Measurements from ENCODE around the gene FAAP20. TPM values are rescaled to one million over a fixed set of nuclear protein-coding genes. Genes with fewer than 3 reads are reported as not detected.

Gene FAAP20
- total RNA-seq, 1 donor from 2014 or later, result 50.6 TPM

- Histone ChIP-seq H3K27me3 (ENCODE audit: control insufficient read depth, insufficient read depth, low read length) (no peaks in the 10 kb centered on the region), H3K36me3 (ENCODE audit: control insufficient read depth, insufficient read depth, low read length) (no peaks in the 10 kb centered on the region), H3K4me3 (ENCODE audit: low read depth, low read length) (no peak overlapping the region)
- DNase-seq (ENCODE audit: low read depth), result no peak
- TF ChIP-seq, protein P1, sequence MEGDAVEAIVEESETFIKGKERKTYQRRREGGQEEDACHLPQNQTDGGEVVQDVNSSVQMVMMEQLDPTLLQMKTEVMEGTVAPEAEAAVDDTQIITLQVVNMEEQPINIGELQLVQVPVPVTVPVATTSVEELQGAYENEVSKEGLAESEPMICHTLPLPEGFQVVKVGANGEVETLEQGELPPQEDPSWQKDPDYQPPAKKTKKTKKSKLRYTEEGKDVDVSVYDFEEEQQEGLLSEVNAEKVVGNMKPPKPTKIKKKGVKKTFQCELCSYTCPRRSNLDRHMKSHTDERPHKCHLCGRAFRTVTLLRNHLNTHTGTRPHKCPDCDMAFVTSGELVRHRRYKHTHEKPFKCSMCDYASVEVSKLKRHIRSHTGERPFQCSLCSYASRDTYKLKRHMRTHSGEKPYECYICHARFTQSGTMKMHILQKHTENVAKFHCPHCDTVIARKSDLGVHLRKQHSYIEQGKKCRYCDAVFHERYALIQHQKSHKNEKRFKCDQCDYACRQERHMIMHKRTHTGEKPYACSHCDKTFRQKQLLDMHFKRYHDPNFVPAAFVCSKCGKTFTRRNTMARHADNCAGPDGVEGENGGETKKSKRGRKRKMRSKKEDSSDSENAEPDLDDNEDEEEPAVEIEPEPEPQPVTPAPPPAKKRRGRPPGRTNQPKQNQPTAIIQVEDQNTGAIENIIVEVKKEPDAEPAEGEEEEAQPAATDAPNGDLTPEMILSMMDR (IDR thresholded peaks at IDR 0.05; ENCODE audit: insufficient read depth, low read length, poor library complexity, severe bottlenecking), result no peak
Observed at GRCh38 chr1:2213576-2214505, 19.3 kb upstream of the FAAP20 start.

DNA sequence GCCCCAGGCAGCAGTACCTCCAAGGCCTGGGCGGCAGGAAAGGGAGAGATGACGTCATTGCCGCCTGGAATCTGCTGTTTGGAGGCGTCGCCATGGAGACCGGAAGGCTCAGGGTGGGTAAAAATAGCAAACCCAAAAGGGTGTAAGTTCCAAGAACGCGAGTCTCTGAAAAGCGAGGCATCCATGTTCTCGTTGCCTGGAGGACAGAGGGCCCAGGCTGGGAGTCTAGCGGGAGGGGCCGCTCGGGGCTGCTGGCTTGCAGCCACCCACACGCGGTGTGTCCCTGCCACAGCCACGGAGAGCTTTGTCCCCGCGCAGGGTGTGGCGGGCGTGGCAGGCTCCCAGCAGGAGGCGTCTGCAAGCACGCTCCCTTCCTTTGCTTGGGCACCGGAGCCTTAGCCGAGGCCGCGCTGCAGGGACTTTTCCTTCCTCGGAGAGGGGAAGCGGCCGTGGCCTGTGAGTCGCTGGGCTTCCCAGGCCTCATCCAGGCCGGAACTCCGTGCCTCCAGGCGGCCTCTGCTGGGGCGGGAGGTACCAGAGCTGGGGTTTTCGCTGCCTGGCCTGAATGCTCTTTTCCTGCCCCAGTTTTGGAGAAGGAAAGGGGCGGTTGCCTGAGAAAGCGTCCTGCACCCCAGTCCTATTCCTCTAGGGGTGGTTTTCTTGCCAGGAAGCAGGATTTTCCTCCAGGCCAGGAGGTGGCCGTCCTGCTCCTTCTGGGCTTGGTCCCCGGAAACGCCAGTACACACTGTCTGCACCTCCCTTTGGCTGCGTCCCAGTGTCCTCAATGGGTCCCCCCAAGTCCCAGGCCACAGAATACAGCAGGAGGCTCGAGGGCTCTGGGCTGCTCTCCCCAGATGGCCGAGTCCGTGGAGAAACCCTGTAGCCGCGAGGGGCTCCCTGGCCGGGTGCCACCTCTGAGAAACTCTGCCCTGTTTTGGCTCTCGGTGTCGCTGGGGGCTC lies 18.2 kb upstream of the FAAP20 start:
- peak overlapping the region; percentile 20 for H3K4me3 ChIP-seq (ENCODE audit: low read depth, low read length)
- no peaks in the 10 kb centered on the region for H3K36me3 ChIP-seq (ENCODE audit: control insufficient read depth, insufficient read depth, low read length)
- no peaks in the 10 kb centered on the region for H3K27me3 ChIP-seq (ENCODE audit: control insufficient read depth, insufficient read depth, low read length)
- TF ChIP-seq, protein P1 (IDR thresholded peaks at IDR 0.05; ENCODE audit: insufficient read depth, low read length, poor library complexity, severe bottlenecking), result peak; percentile 20
- DNase-seq (ENCODE audit: low read depth), result no peak

DNA sequence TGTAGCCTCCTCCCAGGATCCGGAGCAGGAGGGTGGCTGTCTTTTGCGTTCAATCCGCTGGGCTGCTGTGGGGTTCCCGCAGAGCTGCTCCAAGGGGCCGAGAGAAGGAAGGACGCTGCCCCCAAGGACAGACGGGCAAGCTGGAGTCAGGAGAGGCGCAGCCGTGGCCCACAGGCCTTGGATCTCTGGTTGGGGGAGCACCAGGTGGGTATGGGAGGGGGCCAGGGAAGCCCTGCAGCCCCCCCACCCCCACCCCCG lies 17.6 kb upstream of the FAAP20 start:
- DNase-seq (ENCODE audit: low read depth), result no peak
- Histone ChIP-seq H3K36me3 (ENCODE audit: control insufficient read depth, insufficient read depth, low read length) (no peaks in the 10 kb centered on the region), H3K27me3 (ENCODE audit: control insufficient read depth, insufficient read depth, low read length) (no peaks in the 10 kb centered on the region), H3K4me3 (ENCODE audit: low read depth, low read length) (no peak overlapping the region)
- TF ChIP-seq, protein P1 (IDR thresholded peaks at IDR 0.05; ENCODE audit: insufficient read depth, low read length, poor library complexity, severe bottlenecking), result no peak

DNA sequence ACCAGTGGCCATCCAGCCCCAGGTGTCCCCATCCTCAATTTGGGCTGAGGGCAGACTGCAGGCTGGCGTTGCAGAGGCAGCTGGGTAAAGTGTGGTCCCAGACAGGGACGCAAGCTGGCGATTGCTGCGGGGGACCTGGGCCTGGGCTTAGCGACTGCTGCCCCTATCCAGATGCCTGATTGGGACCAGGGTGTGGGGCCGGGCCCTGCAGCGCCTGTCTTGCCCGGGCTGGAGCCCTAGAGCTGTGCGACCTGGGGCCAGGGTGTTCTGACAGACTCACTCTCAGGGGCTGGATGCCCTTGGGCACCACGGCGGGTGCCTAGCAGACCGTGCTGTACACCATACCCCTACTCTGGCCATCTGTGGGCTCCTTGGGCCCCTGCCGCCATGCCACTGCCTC lies 16.2 kb upstream of the FAAP20 start:
- no peak overlapping the region for H3K4me3 ChIP-seq (ENCODE audit: low read depth, low read length)
- DNase-seq (ENCODE audit: low read depth), result no peak
- no peaks in the 10 kb centered on the region for H3K36me3 ChIP-seq (ENCODE audit: control insufficient read depth, insufficient read depth, low read length)
- TF ChIP-seq, protein P1 (IDR thresholded peaks at IDR 0.05; ENCODE audit: insufficient read depth, low read length, poor library complexity, severe bottlenecking), result no peak
- no peaks in the 10 kb centered on the region for H3K27me3 ChIP-seq (ENCODE audit: control insufficient read depth, insufficient read depth, low read length)

- no peak for DNase-seq (ENCODE audit: low read depth)
- TF ChIP-seq, protein P1 (IDR thresholded peaks at IDR 0.05; ENCODE audit: insufficient read depth, low read length, poor library complexity, severe bottlenecking), result no peak
- Histone ChIP-seq H3K27me3 (ENCODE audit: control insufficient read depth, insufficient read depth, low read length) (no peaks in the 10 kb centered on the region), H3K4me3 (ENCODE audit: low read depth, low read length) (no peak overlapping the region), H3K36me3 (ENCODE audit: control insufficient read depth, insufficient read depth, low read length) (no peaks in the 10 kb centered on the region)
Observed at GRCh38 chr1:2210084-2210653, 15.6 kb upstream of the FAAP20 start.
